HG03039 (cell line): Measurements from ENCODE around the gene RADIL.

Experiments
- ATAC-seq: cut with Tn5 transposase; IDR thresholded peaks from one replicate; pipeline ENCODE4 v1.9.1; 2021; ENCODE audit warnings: mild to moderate bottlenecking, moderate library complexity; ENCODE audit not compliant: unreplicated experiment

The RADIL gene

DNA sequence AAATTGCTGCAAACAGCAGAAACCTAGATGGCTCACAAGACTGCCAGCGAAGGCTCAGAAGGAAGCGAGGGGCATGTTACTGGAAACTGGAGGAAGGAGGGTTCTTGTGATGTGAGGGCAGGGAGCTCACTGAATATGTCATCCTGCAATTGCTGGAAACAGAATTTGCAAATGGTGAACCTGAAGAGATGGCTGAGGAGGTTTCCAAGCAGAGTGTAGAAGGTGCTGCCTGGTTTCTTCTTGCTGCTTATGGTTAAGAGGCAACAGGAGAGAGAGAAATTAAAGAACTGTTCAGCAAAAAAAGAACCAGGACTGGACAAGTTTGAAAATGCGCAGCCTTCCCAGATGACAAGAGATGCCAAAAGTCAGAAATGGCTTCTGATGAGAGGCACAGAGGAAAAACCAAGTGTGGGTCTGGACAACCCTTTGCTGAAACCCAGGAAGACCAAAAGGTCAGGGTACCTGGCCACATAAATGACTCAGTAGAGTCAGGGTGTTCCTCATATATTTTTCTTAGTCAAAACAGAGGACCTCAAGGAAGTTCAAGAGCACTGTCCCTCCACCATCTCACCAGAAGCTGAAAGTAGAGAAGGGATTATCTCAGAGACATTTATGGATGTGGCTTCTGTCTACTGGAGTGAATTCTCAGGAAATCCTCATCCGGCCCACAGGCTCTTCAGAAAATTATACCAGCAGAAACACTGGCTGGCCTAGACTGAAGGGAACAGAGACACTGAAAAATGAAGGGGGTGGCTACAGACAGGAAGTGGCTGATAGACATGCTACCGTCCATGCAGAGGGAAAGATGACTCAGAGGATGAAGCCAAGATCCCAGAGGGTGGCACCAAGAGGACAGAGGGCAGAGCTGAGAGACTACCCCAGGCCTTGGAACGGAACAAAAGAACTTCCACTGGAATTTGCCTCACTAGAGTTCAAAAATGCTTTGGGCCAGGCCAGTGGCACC, 31.8 kb downstream of the RADIL start:
- ATAC-seq = no peak

GRCh38 chr7:4850262-4850795, 33.2 kb downstream of the RADIL start:
- ATAC-seq = no peak

DNA sequence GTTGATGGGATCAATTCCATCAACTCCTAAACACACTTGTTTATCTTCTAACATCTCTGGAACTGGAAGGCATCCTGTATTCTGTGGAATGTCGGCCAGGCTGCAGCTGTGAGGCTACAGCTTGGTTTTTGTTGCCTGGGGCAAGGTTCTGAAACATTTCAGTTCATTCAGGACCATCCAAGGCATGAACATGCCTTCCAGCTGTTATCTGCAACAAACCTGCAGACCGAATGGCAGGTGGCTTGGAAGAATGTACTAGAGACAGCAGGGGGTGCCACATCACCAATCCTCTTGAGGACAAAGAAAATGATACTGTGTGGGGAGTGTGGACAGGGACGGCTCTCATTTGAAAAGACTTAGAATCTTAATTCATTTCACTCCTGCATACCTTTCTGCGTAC, 34.1 kb downstream of the RADIL start:
- ATAC-seq = no peak

GRCh38 chr7:4845740-4846142, 37.8 kb downstream of the RADIL start:
- no peak for ATAC-seq

DNA sequence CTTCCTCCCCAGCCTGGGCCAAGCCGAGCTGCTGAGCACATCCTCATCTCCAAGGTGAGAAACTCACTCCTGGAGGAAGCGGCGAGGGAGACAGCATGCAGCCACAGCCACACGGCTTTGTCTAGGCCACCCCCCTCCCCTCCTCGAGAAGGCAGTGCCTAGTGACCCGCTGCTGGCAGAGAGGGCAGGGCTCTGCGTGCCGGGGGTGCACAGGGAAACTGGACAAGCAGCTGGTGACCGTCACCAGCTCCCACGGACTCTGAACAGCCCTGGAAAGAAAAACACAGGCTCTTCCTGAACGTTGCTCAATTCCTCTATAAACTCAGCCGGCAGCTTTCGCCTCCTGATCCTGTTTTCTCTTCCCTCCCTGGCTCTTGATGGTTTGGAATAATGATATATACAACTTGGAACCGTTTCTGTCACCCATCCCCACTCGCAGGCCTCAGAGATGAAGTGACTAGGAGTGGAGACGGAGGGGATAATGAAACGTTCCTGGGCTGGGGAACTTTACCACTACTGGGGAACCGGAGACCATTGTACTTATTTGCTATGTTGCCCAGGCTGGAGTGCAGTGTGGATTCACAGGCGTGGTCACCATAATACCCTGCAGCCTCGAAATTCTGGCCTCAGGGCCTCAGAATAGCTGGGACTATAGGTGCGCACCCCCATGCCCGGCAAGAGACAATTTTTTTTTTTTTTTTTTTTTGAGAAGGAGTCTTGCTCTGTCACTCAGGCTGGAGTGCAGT, 41.0 kb downstream of the RADIL start:
- ATAC-seq = no peak

DNA sequence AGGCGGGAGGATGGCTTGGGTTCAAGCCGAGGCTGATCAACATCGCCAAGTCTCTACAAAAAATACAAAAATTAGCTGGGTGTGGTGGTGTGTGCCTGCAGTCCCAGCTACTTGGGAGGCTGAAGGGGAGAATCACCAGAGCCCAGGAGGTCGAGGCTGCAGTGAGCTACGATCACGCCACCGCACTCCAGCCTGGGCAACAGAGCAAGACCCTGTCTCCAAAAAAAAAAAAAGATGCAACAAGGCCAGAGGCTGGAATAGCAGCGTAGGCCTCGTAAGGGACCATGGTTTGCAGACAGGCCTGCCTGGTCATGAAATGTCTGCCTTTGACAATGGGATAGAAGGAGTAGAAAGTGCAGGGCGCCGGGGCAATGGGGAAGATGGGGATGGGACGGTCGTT, 41.7 kb downstream of the RADIL start:
- no peak for ATAC-seq

DNA sequence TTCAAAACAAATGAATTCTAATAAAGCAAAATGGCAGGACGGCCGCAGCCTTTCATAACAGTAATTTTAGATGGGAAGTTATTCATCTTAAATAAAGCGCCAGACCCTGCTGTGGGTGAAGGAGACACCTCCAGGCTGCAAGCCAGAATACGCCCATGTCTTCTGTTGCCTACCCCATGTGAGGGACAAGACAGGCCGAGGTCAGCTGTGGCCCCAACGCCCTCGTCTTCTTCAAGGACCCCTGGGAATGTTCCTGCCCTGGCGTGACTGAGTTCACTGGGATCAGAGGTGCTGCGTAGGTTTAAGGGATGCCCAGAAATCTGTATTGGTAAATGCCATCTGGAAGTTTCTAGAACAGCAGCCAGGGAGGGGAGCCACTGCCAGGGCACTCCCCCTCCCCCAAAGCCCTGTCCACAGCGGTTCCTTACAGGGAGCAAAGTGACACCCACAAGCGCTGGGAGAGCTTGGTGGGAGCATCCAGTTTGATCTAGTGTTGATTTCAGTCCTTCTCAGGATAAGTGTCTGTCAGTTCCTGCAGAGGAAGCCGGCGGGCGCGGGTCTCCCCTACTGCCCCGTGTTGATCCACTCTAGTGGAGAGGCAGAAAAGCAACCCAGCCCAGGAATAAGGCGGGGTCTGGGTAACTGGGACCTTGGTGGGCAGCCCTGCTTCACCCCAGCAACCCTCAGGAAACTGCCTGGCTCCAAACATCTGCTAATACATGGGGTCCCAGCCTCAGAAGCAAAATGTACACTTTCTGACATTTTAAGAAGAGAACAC, 42.3 kb downstream of the RADIL start:
- ATAC-seq = no peak

GRCh38 chr7:4840079-4840501, 43.4 kb downstream of the RADIL start:
- no peak for ATAC-seq

DNA sequence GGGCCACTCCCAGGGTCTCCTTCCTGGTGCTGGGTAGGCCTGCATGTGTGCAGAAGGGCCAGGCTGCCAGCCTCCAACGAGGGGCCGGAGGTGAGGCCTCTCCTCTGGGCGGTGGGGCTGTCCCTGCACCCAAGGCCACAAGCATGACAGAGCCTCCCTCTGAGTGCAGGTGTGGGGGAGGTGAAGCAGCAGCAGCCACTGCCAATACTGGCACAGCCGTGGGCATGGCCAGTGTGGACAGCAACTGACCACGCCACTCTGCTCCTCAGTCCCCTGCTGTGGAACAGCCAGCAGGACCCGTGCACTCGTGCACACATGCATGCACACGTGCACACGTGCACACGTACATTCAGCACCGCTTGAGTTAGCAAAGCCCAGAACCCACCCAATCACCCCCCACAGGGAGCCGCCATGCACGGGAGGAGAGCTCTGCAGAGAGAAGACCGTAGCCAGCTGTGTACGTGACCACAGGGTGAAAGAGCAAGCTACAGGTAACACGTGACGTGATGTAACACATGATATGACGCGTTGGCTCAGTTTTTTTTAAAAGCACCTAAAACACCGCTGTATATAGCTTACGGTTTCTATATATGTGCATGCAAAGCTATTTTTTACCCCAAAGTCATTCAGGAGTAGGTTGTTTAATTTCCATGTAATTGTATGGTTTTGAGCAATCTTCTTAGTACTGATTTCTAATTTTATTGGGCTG, 44.7 kb downstream of the RADIL start:
- no peak for ATAC-seq

GRCh38 chr7:4837803-4838625, 45.5 kb downstream of the RADIL start:
- no peak for ATAC-seq

DNA sequence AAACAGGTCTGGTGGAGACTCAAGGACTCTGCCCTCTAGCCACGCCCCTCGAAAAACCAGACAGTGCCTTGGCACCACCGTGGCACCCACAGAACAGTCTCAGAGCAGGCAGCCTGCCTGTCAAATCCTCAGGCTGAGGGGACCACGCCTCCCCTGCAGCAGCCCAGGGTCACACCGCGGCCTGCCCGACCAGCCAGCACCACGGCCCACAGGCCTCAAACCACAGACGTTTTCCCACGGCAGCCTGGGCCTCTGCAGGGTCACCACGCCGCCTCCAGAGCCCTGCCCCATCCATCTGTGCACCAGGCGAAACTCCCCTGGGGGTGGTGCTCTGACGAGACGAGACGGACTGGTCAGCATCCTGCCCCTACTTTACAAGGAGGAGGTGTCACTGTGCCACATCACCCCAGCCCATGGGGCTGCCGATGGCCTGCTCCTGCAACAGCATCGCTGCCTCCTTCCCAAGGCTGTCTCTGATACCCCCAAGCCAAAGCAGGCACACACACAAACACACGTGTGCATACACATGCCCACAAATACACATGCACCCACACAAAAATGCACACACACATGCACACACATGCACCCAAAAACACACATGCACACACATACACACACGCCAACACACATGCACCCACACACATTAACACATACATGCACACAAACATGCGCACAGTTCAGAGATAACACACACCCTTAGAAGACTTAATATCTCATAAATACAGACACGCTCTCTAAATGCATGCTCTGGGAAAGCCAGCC, 46.3 kb downstream of the RADIL start:
- no peak for ATAC-seq

GRCh38 chr7:4836206-4836661, 47.3 kb downstream of the RADIL start:
- no peak for ATAC-seq

GRCh38 chr7:4835398-4836205, 47.9 kb downstream of the RADIL start:
- ATAC-seq = no peak

DNA sequence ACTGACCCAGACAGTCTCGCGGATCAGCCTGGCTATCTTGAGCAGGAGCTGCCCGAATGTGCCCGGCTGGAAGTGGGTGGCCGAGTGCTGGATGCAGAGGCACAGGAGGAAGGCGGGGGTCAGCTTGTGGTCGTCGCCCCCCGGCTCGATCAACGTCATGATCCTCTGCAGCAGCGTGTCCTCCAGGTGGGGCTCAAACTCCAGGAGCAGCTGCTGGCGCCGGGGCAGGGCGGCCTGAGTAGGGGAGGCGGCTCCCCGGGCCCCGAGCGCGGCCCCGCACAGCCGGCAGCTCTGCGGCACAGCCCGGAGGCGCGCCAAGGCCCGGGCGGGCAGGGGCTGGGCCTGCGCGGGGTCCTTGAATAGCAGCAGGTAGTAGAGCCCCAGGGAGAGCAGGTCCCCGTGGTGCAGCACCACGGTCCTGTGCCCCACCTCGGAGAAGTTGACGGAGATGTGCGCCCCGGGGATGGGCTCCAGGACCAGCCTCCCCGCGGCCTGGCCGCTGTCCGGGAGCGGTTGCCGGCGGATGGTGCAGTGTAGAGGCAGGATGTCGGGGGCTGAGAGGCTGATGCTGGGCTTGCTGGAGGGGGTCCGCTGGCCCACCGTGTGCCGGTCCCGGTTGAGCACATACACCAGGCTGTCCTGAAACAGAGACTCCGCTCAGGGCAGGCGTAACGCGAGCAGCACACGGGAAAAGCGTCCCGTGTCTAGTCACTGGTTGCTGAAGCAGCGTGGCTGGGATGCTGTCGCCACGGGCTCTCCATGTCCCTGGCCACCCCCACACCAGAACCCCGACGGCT, 48.7 kb downstream of the RADIL start:
- ATAC-seq = no peak

- no peak for ATAC-seq
Measured at GRCh38 chr7:4833691-4834600, 49.6 kb downstream of the RADIL start.

DNA sequence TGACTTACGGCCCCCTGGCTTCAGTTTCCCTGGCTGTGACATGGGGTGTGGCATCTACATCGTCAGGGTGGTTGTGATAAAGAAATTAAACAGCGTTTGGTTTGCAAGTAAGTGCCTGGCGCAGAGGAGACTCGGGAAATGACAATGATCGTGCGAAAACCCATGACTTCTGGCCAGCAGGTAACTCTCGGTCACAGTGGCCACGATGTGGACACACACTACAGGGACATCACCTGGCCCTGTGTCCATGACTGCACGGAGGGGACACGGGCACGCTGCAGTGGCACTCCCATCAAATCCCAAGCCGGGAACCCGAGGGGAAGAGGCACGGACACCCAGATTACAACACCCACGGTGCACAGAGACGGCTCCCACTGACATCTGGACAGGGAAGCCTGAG, 50.3 kb downstream of the RADIL start:
- ATAC-seq = no peak
